Measurements from ENCODE around the gene C19orf38. TPM values are rescaled to one million over a fixed set of nuclear protein-coding genes. Genes with fewer than 3 reads are reported as not detected.
A peak's percentile ranks its signal among the peaks of the same experiment; 100 is the strongest.
"Not testable (repeated sequence)": the region's sequence is repeated elsewhere in the genome, so short reads cannot be mapped to it uniquely, and the experiment has no call there.

Gene C19orf38
- total and polyA plus RNA-seq, 2 donors (not counting 1 experiment from before 2014, with no cell fraction given) = 1.7 to 2.4 TPM

DNA sequence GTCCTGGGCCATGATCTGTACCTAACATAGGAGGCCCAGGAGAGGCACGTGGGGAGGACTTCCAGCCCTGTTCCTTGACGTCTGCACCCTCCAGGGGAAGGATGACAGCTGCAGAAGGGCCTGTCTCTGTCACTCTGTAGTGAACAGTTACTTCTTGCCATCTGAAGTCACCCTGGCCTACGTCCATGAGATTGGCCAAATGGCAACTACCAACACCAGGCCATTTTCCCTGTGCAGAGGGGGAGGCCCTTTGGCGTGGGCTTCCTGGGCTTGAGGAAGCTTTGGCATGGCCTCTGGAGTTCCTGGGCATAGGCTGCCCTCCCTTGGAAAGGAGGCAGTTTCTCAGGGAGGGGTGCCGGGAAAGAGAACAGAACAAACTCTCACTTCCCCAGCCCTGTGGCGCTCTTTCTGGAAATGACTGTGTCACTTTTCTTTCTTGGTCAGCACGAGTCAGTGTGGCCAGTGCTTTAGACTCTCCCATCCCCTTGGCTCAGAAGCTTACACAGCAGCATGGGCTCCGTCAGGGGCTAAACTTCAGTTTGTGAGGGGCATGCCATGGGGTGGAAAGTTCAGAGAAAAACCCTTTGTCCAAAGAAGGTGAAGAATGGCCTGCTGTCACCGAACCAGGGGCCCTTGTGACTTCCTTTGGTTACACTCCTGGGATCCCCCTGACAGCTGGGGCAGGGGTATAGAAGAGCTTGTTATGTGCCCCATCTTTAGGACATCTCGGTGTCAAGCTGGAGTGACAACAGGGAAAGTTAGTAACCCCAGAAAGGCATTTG lies 28.4 kb downstream of the C19orf38 start:
- H3K9ac ChIP-seq (ENCODE audit: low read length) = no peak overlapping the region

DNA sequence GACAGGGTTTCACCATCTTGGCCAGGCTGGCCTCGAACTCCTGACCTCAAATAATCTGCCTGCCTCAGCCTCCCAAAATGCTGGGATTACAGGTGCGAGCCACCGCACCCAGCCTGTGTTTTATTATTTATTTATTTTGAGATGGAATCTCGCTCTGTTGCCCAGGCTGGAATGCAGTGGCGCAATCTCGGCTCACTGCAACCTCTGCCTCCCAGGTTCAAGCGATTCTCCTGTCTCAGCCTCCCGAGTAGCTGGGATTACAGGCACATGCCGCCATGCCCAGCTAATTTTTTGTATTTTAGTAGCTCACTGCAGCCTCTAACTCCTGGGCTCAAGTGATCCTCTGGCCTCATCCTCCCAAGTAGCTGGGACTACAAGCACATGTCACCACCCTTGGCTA lies 29.4 kb downstream of the C19orf38 start:
- not testable (repeated sequence) for H3K27me3 ChIP-seq (replicated peaks in 1 of 4; ENCODE audit: control extremely low read depth in 1 of 4, control insufficient read depth in 3 of 4, insufficient read depth in 4 of 4, low read length in 3 of 4)

More for the DNA sequence above, 28.4 kb downstream of the C19orf38 start:
- no peaks in the 10 kb centered on the region for H3K27me3 Mint-ChIP-seq
- ATAC-seq (ENCODE audit: low read depth) (no peak), DNase-seq (no peak)
- H3K79me2 ChIP-seq (ENCODE audit: control insufficient read depth, insufficient read depth, low read length) = peaks cover 97% of the 10 kb centered on the region
- H2AFZ ChIP-seq (ENCODE audit: insufficient read depth, low read depth, low read length, poor library complexity, severe bottlenecking) = no peak overlapping the region
- H3K4me2 ChIP-seq (replicated peaks; ENCODE audit: low read depth, low read length, poor library complexity, severe bottlenecking) = peak overlapping the region; percentile 26
- no peaks in the 10 kb centered on the region for H3K9me3 Mint-ChIP-seq (ENCODE audit: insufficient read depth)
- TF ChIP-seq CTCF (IDR thresholded peaks at IDR 0.05) = no peak
- no peak for TF ChIP-seq EZH2 (IDR thresholded peaks at IDR 0.05; ENCODE audit: borderline replicate concordance, insufficient read depth, low read depth, low read length, poor library complexity, severe bottlenecking)
- WGBS (ENCODE audit: insufficient coverage) = 43% methylated on average over 6 of the region's 10 CpGs
- H4K20me1 ChIP-seq (ENCODE audit: control insufficient read depth, insufficient read depth, low read length, poor library complexity, severe bottlenecking) = peaks cover 44% of the 10 kb centered on the region
- no peaks in the 10 kb centered on the region for H3K27me3 ChIP-seq (replicated peaks in 1 of 4; ENCODE audit: control extremely low read depth in 1 of 4, control insufficient read depth in 3 of 4, insufficient read depth in 4 of 4, low read length in 3 of 4)
- H3K36me3 ChIP-seq (replicated peaks in 1 of 2; ENCODE audit: control extremely low read depth in 1 of 2, control insufficient read depth in 1 of 2, extremely low read depth in 1 of 2, insufficient read depth in 2 of 2, low read length in 1 of 2) = peaks cover 0 to 1% of the 10 kb centered on the region in 2 experiments
- H3K4me1 Mint-ChIP-seq = peaks cover 43% of the 10 kb centered on the region
- POLR2A ChIA-PET = no interaction called here
- H3K9me3 ChIP-seq (ENCODE audit: control extremely low read depth in 1 of 3, control insufficient read depth in 2 of 3, insufficient read depth in 1 of 3, low read length in 2 of 3) = peaks cover 0 to 5% (median 0%) of the 10 kb centered on the region in 3 donors
- CTCF ChIA-PET = interaction anchor here (1.2 to 1.5 kb wide), 2 partner anchors 12 to 14 kb away, joined by 3 to 5 read pairs; no protein-coding TSS in a partner anchor
- H3K4me3 Mint-ChIP-seq = peak overlapping the region; percentile 50
- H3K4me1 ChIP-seq (ENCODE audit: control insufficient read depth in 2 of 2, insufficient read depth in 2 of 2, low read length in 2 of 2) = peaks cover 19 to 42% of the 10 kb centered on the region in 2 donors
- H3K4me3 ChIP-seq (ENCODE audit: control extremely low read depth in 1 of 5, extremely low read depth in 1 of 5, insufficient read depth in 1 of 5, low read depth in 2 of 5, low read length in 4 of 5) = no peak overlapping the region
- peak overlapping the region; percentile 17 to 30 for H3K27ac ChIP-seq (ENCODE audit: low read length in 2 of 2)
- peak overlapping the region; percentile 65 for H3K27ac Mint-ChIP-seq
- intact Hi-C loops (cut with micrococcal nuclease) = loop anchor here (10.0 kb wide), 1 partner anchor 278 kb away; the partner anchor contains the start of gene SPC24

More for the DNA sequence above, 29.4 kb downstream of the C19orf38 start:
- not testable (repeated sequence) for H3K36me3 ChIP-seq (replicated peaks in 1 of 2; ENCODE audit: control extremely low read depth in 1 of 2, control insufficient read depth in 1 of 2, extremely low read depth in 1 of 2, insufficient read depth in 2 of 2, low read length in 1 of 2); H3K9me3 Mint-ChIP-seq (ENCODE audit: insufficient read depth); H3K4me2 ChIP-seq (replicated peaks; ENCODE audit: low read depth, low read length, poor library complexity, severe bottlenecking); H3K27me3 Mint-ChIP-seq; ATAC-seq (ENCODE audit: low read depth); H2AFZ ChIP-seq (ENCODE audit: insufficient read depth, low read depth, low read length, poor library complexity, severe bottlenecking); H3K4me3 ChIP-seq (ENCODE audit: control extremely low read depth in 1 of 5, extremely low read depth in 1 of 5, insufficient read depth in 1 of 5, low read depth in 2 of 5, low read length in 4 of 5); DNase-seq; H3K9me3 ChIP-seq (ENCODE audit: control extremely low read depth in 1 of 3, control insufficient read depth in 2 of 3, insufficient read depth in 1 of 3, low read length in 2 of 3); H3K9ac ChIP-seq (ENCODE audit: low read length)
- H3K4me3 Mint-ChIP-seq = peak overlapping the region; percentile 81
- H3K27ac ChIP-seq (ENCODE audit: low read length in 2 of 2) = peak overlapping the region in 1 of 2 donors; percentile 28
- H4K20me1 ChIP-seq (ENCODE audit: control insufficient read depth, insufficient read depth, low read length, poor library complexity, severe bottlenecking) = peaks cover 53% of the 10 kb centered on the region
- peaks cover 39% of the 10 kb centered on the region for H3K4me1 Mint-ChIP-seq
- H3K27ac Mint-ChIP-seq = peak overlapping the region; percentile 55
- intact Hi-C loops (cut with micrococcal nuclease) = loop anchor here (10.0 kb wide), 1 partner anchor 277 kb away; the partner anchor contains the start of gene SPC24
- H3K4me1 ChIP-seq (ENCODE audit: control insufficient read depth in 2 of 2, insufficient read depth in 2 of 2, low read length in 2 of 2) = peaks cover 15 to 36% of the 10 kb centered on the region in 2 donors
- H3K79me2 ChIP-seq (ENCODE audit: control insufficient read depth, insufficient read depth, low read length) = peaks cover 97% of the 10 kb centered on the region
- WGBS (ENCODE audit: insufficient coverage) = 92% methylated on average over 6 of the region's 9 CpGs
- CTCF ChIA-PET = interaction anchor here (0.6 to 1.2 kb wide), 3 partner anchors 13 to 248 kb away, joined by 3 to 4 read pairs (median 4); no protein-coding TSS in a partner anchor
- POLR2A ChIA-PET = interaction anchor here (0.6 kb wide), 1 partner anchor 77 kb away, joined by 4 read pairs; no protein-coding TSS in a partner anchor
